Small intestine (tissue), 7 donors: ENCODE data around the gene DHX36. TPM values are rescaled to one million over a fixed set of nuclear protein-coding genes. Genes with fewer than 3 reads are reported as not detected.

ENCODE experiments used
- DNase-seq, 2 donors: peaks; one replicate each; pipeline versions ENCODE4 v3.0.0 to v3.0.0-alpha.2; 2013
- FAIRE-seq: peaks from 2 replicates; lab custom pipeline; 2012; peaks lifted over from hg19 to GRCh38; lab: Jason Lieb, UNC
- H3K27ac ChIP-seq, 3 donors: one replicate each; pipeline ENCODE4 v1.5.1; 2013; ENCODE audit warnings: low read length in 2 of 3, mild to moderate bottlenecking in 2 of 3, control low read depth in 1 of 3, inconsistent platforms in 1 of 3, low read depth in 1 of 3, moderate library complexity in 1 of 3
- H3K27me3 ChIP-seq, 3 donors: one replicate each; pipeline ENCODE4 v1.6.1; 2013; ENCODE audit warnings: low read length in 3 of 3, inconsistent platforms in 1 of 3; ENCODE audit not compliant: control insufficient read depth in 3 of 3, insufficient read depth in 3 of 3
- H3K36me3 ChIP-seq, 3 donors: one replicate each; pipeline ENCODE4 v1.6.1; 2013; ENCODE audit warnings: low read length in 3 of 3, inconsistent platforms in 1 of 3, low read depth in 1 of 3, mild to moderate bottlenecking in 1 of 3, moderate library complexity in 1 of 3; ENCODE audit not compliant: control insufficient read depth in 3 of 3, insufficient read depth in 2 of 3
- H3K4me1 ChIP-seq, 3 donors: one replicate each; pipeline ENCODE4 v1.6.1; 2013; ENCODE audit warnings: low read length in 2 of 3, inconsistent platforms in 1 of 3, low read depth in 1 of 3, mild to moderate bottlenecking in 1 of 3, moderate library complexity in 1 of 3; ENCODE audit not compliant: control insufficient read depth in 3 of 3, insufficient read depth in 2 of 3
- H3K4me3 ChIP-seq, 3 donors: one replicate each; pipeline ENCODE4 v1.5.1; 2013; ENCODE audit warnings: low read length in 3 of 3, control low read depth in 1 of 3, inconsistent platforms in 1 of 3, low read depth in 1 of 3, mild to moderate bottlenecking in 1 of 3, moderate library complexity in 1 of 3
- H3K9me3 ChIP-seq, 2 donors: one replicate each; pipeline ENCODE4 v1.6.1; 2013; ENCODE audit warnings: low read depth in 1 of 2, low read length in 1 of 2; ENCODE audit not compliant: control insufficient read depth in 2 of 2, insufficient read depth in 1 of 2
- WGBS, 3 donors: extraction: QIAGEN DNeasy Blood & Tissue Kit; methylation state at CpG; one replicate each; pipeline ENCODE4 v1.1.7; 2013; 5-methylcytosine and 5-hydroxymethylcytosine counted together
- polyA plus RNA-seq, 4 donors: library from polyadenylated mRNA; stranded (reverse) in 3 of 4; unstranded in 1 of 4; fragments of 200-250 nt in 3 of 4; fragments of 120-200 nt in 1 of 4; gene quantifications; one replicate each; pipeline versions ENCODE4 v1.2.1 to v1.2.3, GENCODE V29; 2013
- donor health status: healthy with polysubstance abuse.
- donor health status: control.
- donor health status: control.
- donor health status: Bipolar disorder and iron deficiency.
- donor health status: healthy.

DHX36 gene
- polyA plus RNA-seq, 4 donors: 24.3 to 42.4 (median 27.3) TPM

DNA sequence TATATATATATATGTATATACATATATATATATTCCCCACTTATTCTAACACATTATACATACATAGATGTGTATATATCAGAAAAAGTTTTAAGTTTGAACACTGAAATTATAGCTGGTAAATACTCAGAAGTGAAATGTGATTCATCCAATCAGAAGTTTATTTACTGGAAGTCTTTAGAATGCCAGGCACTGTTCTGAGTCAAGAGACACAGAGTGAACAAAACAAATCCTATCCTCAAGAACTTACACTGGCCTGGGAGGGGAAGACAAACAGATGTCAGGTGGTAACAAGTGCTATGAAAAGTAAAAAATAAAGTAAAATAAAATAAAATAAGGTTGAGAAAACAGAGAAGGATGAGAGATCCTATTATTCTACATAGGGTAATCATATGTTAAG lies 13.4 kb downstream of the DHX36 start:
- no peaks in the 10 kb centered on the region for H3K27me3 ChIP-seq
- no peak for FAIRE-seq
- peaks cover 9 to 11% (median 10%) of the 10 kb centered on the region in 3 donors for H3K36me3 ChIP-seq
- H3K9me3 ChIP-seq: no peaks in the 10 kb centered on the region
- DNase-seq: no peak
- H3K4me3 ChIP-seq: no peak overlapping the region
- H3K27ac ChIP-seq: no peak overlapping the region
- no peaks in the 10 kb centered on the region for H3K4me1 ChIP-seq

DNA sequence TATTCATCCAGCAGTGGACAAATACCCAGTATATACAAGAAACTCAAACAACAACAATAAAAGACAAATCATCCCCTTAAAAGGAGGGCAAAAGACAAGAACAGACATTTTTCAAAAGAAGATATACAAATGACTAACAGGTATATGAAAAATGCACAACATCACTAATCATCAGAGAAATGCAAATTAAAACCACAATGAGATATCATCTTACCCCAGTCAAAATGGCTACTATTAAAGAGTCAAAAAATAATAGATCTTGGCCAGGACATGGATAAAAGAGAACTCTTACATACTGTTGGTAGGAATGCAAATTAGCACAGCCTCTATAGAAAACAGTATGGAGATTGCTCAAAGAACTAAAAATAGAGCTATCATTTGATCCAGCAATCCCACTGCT lies 16.9 kb downstream of the DHX36 start:
- Histone ChIP-seq H3K27ac (no peak overlapping the region), H3K4me1 (no peaks in the 10 kb centered on the region), H3K4me3 (no peak overlapping the region), H3K36me3 (peaks cover 12 to 17% (median 14%) of the 10 kb centered on the region in 3 donors), H3K9me3 (no peaks in the 10 kb centered on the region), H3K27me3 (no peaks in the 10 kb centered on the region)
- no peak for DNase-seq
- FAIRE-seq: no peak

DNA sequence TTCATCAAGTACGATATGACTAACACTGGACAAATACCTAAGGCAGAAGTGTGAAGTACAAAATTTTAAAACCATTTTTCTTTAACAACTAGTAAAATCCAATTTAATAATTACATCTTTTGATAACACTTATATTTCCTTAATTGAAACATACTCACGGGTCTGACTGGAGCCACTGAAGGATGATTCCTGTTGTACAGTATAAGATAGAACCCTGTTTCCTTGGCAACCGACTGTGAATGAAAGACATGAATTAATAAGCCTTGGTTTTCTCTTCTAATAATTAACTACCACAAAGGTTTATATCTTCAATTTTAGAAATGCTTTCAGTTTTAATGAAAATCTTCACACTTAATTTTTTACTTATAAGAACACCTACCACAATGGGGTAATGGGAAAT lies 19.4 kb downstream of the DHX36 start:
- Histone ChIP-seq H3K36me3 (peaks cover 17 to 23% (median 19%) of the 10 kb centered on the region in 3 donors), H3K4me1 (no peaks in the 10 kb centered on the region), H3K27ac (no peak overlapping the region), H3K9me3 (no peaks in the 10 kb centered on the region), H3K4me3 (no peak overlapping the region), H3K27me3 (no peaks in the 10 kb centered on the region)
- DNase-seq (no peak), FAIRE-seq (no peak)
- WGBS, 3 donors: 87 to 95% (median 92%) methylated on average over 3 of the region's 3 CpGs

DNA sequence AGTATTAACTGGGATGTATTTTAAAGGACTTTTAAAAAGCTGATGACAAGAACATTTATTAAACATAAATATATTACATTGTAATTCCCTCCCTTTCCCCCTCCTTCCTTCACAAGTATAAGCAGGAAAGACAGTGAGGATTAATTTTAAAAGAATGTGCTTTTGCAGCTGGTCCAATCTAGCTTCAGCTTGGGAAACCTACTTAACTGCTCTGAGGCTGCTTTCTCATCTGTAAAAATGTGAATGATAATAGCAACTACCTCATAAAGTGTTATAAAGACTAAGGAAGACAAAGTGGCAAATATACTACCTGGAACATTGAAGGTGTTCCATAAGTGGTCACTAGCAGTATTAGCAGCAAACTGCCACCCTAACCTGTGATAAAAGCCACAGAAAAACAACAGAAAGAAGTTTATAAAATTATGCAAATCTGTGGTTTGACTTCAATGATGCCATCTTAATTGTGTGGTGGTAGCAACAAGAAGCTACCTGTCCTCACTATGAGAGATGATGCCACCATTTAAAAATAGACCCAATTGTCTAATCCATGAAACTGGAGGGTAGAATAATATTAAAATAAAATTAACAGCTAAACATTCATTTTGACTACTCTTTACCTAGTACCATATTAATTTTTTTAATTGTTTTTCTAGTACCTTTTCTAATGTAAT lies 20.0 kb downstream of the DHX36 start:
- no peaks in the 10 kb centered on the region for H3K9me3 ChIP-seq
- no peaks in the 10 kb centered on the region for H3K27me3 ChIP-seq
- H3K4me3 ChIP-seq: no peak overlapping the region
- H3K4me1 ChIP-seq: no peaks in the 10 kb centered on the region
- FAIRE-seq (no peak), DNase-seq (no peak)
- H3K36me3 ChIP-seq: peaks cover 18 to 23% (median 20%) of the 10 kb centered on the region in 3 donors
- no peak overlapping the region for H3K27ac ChIP-seq

DNA sequence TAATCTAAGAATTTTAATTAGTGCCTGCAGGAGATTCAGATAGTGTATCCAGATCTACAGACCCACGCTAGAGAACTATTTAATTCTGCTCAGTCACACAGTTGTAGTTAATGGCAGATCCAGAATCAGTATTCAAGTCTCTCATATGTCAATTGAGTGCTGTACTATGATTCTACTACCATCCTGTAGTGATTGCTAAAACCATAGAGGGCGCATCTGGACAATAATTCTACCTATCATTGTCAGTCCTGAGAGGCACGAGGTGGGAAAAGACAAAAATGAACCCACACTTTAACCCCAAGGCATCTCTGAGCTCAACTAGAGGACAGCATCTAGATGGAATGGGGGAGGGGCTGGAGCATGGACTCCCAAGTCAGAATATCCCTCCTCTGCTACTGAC lies 22.7 kb downstream of the DHX36 start:
- FAIRE-seq: no peak
- Histone ChIP-seq H3K27ac (no peak overlapping the region), H3K27me3 (no peaks in the 10 kb centered on the region), H3K9me3 (no peaks in the 10 kb centered on the region), H3K36me3 (peaks cover 19 to 25% (median 19%) of the 10 kb centered on the region in 3 donors), H3K4me3 (no peak overlapping the region), H3K4me1 (no peaks in the 10 kb centered on the region)
- WGBS, 3 donors: 90 to 91% (median 91%) methylated on average over 3 of the region's 3 CpGs
- no peak for DNase-seq

DNA sequence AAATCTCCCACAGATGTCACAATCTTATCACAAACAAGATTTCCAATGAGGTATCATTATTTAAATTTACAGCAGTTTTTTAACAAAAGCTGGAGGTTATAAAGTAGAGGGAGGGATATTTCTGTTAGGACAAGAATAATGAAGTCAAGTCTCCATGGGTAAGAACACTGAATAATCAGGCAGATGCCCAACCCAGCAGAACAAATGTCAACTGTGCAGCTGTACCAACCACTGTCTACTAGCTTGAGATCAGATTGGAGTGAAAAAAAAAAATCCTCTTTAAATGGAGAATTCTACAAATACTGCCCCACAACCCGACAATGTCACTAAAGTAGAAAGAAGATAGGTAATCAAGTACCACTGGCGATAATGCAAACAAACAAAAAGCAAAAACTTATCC lies 30.3 kb downstream of the DHX36 start:
- 93 to 97% (median 93%) methylated on average over 2 of the region's 2 CpGs for WGBS, 3 donors
- no peak for DNase-seq
- Histone ChIP-seq H3K9me3 (no peaks in the 10 kb centered on the region), H3K27ac (no peak overlapping the region), H3K4me3 (no peak overlapping the region), H3K4me1 (no peaks in the 10 kb centered on the region), H3K36me3 (peaks cover 4 to 28% (median 8%) of the 10 kb centered on the region in 3 donors), H3K27me3 (no peaks in the 10 kb centered on the region)
- FAIRE-seq: no peak

DNA sequence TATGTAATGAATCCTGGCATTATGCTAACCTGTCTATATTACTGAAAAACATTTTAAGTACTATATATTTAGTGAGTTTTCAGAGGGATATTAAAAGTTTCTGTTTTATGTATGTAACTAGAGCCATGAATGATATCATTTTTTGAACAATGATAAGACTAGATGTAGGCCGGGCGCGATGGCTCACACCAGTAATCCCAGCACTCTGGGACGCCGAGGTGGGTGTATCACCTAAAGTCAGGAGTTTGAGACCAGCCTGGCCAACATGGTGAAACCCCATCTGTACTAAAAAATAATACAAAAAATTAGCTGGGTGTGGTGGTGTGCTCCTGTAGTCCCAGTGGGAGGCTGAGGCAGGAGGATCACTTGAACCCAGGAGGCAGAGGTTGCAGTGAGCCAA lies 34.1 kb downstream of the DHX36 start:
- H3K27me3 ChIP-seq: no peaks in the 10 kb centered on the region
- H3K4me3 ChIP-seq: no peak overlapping the region
- DNase-seq: no peak
- no peaks in the 10 kb centered on the region for H3K4me1 ChIP-seq
- H3K27ac ChIP-seq: no peak overlapping the region
- H3K36me3 ChIP-seq: peaks cover 4 to 17% (median 10%) of the 10 kb centered on the region in 3 donors
- FAIRE-seq: no peak
- WGBS, 3 donors: 96 to 98% (median 98%) methylated on average over 5 of the region's 5 CpGs
- H3K9me3 ChIP-seq: no peaks in the 10 kb centered on the region

DNA sequence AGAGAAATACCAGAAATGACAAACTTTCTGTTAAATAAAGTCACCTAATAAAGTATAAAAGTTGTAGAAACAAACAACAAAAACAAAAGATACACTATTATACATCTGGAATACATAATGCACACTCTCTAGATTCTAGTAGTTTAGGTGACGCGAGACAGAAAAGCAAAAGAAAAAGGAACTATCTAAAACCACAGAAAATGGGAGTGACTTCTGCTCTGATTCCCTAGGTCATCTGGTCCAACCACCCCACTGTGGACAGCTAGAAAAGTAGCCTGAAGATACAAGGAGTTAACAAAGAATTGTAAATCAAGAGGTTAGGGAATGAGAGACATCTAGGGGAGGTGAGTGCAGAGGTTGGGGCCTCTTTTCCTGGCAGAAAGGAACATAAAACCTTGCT lies 39.1 kb downstream of the DHX36 start:
- no peak for FAIRE-seq
- peaks cover 4 to 12% (median 4%) of the 10 kb centered on the region in 3 donors for H3K36me3 ChIP-seq
- no peak overlapping the region for H3K27ac ChIP-seq
- DNase-seq: no peak
- no peaks in the 10 kb centered on the region for H3K9me3 ChIP-seq
- 82 to 98% (median 84%) methylated on average over 2 of the region's 2 CpGs for WGBS, 3 donors
- no peaks in the 10 kb centered on the region for H3K27me3 ChIP-seq
- no peak overlapping the region for H3K4me3 ChIP-seq
- H3K4me1 ChIP-seq: no peaks in the 10 kb centered on the region

DNA sequence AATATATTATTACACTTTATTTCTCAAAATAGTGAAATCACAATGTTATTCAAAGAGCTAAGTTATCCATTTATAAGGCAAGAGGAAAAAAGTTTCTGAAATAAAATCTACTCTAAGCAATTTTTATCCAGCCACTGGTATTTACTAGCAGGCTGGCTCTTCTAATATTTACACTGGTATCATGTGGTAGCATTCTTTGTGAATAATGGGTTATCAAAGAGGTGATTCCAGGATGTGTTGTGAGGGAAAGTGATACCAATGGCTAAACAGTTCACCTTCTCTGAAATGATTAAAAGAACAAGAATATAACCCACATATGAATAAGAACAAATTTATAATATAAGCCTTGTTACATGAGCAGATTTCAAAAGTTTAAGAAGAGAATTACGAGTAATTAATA lies 44.1 kb downstream of the DHX36 start:
- Histone ChIP-seq H3K4me1 (no peaks in the 10 kb centered on the region), H3K4me3 (no peak overlapping the region), H3K27ac (no peak overlapping the region), H3K27me3 (no peaks in the 10 kb centered on the region), H3K9me3 (no peaks in the 10 kb centered on the region), H3K36me3 (peaks cover 6 to 14% (median 11%) of the 10 kb centered on the region in 3 donors)
- 94 to 97% (median 95%) methylated on average over 1 of the region's 1 CpG for WGBS, 3 donors
- FAIRE-seq (no peak), DNase-seq (no peak)
